Measurements from ENCODE around the gene RNF5.
"Not testable (repeated sequence)": the region's sequence is repeated elsewhere in the genome, so short reads cannot be mapped to it uniquely, and the experiment has no call there.

RNF5 gene

DNA sequence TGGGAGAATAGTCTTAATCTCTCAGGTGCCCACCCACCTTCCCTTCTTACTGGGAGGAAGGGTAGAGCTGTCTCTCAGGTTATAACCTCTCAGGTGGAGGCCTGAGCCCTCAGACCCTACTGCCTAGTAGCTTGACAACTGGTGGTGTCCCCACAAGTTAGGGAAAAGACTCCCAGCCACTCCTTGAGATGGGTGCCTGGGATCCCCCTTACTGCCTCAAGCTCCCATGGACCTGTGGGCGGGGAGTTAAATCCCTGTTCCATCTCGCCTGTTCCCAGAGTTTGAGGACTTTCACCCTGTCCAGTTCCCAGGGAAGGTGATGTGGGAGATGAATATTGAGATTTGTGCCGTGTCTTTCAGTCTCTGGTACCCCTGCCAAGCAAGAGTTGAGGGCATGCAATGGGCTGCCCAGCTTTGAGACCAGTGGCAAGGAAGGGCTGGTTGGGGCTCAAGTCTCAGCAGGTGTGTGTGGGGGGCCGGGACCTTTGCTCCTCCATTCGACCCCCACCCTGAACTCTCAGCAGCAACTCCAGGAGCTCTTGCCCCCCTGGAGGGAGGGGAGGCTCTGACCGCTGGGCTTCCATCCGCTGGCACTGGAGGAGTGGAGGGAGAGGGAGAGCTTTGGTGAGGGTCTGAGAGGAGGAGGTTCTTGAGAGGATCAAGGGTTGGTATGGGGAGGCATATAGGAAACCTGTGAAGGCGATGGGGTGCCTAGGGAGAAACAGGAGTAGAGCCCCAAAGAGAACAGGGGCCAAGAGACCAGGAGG, 12.9 kb downstream of the RNF5 start:
- DNase-seq, result no peak

DNA sequence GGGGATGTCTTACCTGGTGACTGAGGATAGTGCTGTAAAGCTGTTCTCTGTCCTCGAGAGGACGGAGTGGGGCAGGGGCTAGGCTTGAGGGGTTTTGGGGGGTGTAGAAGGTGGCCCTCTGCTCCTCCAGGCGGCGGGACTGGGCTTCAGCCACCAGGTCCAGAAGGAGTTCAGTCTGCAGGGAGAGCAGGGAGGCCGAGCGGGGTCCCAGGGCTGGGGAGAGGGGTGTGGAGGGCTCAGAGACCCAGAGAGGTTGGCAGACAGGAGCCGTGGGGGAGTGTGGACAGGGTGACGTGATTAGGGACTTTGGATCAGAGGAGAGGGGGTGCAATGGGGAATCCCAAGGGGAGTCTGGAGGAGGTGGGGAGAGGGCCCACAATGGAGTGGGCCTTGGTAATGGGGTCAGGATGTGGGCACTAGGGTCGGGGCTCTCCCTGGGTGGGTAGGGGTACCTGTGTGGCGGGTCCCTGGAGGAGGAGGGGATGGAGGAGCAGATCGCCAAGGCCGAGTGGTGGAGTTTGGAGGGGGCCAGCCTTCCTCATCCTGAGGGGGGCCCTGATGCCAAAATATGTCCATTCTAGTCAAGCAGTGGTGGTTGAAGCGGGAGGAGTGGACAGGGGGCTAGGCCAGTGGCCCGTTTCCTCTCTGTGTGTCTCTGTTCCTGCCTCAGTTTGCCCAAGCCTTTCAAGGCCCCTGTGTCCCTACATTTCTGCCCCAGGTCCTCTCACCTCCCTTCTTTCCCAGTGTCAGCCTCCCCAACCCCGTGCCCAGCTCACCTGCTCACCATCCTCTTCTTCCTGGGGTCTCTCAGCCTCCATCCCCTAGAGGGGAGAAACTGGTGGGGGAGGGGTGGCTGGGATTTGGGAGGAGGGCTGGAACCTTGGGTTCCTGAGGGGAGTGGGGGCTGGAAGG, 13.7 kb downstream of the RNF5 start:
- DNase-seq, result no peak

DNA sequence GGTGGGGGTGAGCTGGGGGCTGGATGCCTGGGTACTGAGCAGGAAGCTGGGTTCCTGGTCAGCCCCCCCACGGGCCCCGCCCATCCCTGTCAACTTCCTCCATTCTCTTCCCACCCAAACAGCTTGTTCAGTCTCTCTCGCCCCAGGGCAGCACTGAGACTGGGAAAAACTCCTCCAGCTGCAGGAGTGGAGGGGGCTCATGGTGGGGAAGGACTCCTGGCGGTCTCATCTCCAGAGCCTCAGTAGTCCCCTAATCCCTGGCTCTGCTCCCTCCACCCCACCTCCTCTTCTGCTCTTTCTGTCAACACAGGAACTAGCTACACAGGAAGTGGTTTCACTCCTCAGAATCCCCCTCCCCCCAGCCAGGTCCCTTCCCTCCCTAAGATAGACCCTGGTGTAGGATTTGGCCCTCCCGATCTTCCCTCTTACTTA, 14.4 kb downstream of the RNF5 start, which contains the start of gene GPSM3:
TSS of gene GPSM3 (minus strand) at position 36 of the 432 bp plus-strand sequence. CDS start 130 bp downstream, outside the sequence.
- DNase-seq, result no peak

DNA sequence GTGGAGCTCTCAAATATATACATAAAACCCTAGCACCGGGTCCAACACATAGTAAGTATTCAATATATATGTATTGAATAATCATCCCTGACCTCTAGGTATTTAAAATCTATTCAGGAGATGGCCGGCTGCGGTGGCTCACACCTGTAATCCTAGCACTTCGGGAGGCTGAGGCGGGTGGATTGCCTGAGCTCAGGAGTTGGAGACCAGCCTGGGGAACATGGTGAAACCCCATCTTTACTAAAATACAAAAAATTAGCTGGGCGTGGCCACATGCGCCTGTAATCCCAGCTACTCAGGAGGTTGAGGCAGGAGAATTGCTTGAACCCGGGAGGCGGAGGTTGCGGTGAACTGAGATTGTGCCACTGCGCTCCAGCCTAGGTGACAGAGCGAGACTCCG, 14.9 kb downstream of the RNF5 start:
- DNase-seq, result not testable (repeated sequence)

DNA sequence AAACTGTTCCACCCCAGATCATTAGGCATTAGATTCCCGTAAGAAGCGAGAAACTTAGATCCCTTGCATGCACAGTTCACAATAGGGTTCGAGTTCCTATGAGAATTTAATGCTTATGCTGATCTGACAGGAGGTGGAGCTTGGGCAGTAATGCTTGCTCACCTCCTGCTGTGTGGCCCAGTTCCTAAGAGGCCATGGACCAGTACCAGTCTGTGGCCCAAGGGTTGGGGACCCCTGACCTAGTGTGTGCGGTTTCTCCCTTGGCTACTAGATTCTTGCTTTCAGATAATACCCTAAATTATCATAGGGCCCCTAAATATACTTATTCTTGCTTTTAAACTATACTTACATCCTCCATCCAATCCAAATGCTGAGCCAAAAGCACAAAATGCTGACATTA, 16.2 kb downstream of the RNF5 start:
- no peak for DNase-seq

DNA sequence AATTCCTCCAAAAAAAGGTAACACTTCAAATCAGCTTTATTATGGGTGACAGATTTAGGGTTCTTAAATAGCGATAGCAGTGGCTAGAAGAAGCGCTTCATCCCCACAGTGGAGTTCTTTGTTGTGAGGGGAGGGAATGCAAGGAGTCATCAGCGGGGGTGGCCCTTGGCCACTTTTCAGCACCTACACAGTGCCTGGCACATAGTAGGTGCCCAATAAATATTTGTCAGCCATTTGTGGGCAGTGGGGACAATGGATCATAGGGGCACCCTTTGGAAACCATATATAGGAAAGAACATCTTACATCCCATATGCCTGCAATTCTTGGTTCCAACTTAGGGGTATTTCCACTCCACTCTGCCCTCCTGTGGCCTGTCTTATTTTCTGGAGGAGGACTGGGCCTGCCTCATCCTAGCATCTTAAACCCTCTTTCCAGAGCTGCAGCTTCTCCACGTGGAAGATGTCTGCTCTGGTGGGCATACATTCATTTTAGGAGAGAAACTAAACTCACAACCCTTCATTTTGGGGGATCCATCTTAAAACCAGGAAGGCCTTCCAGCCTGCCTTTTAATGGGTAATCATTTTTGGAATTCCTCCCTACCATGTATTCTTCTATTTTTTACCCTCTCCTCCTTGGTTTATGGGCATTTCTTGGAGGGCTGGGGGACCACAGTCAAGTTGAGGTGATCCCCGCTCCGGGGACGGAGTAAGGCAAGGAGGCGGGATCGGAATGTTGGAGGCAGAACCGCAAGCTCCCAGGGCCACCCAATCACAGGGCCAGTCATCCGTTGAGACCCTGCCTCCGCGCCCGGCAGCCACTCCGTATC, 16.8 kb downstream of the RNF5 start:
- no peak for DNase-seq

DNA sequence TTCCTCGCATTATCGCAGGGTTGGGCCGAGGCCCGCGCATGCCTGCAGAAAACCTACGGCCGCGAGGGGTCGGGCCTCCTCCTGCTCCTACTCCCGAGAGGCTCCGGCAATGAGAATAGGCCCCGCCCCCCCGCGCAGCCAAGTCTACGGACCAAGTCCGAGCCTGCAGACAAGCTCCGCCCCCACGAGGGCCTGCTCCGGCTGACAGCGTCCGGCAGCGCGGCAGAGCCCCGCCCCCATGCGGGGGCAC, 17.4 kb downstream of the RNF5 start:
- DNase-seq, result peak; percentile 100

DNA sequence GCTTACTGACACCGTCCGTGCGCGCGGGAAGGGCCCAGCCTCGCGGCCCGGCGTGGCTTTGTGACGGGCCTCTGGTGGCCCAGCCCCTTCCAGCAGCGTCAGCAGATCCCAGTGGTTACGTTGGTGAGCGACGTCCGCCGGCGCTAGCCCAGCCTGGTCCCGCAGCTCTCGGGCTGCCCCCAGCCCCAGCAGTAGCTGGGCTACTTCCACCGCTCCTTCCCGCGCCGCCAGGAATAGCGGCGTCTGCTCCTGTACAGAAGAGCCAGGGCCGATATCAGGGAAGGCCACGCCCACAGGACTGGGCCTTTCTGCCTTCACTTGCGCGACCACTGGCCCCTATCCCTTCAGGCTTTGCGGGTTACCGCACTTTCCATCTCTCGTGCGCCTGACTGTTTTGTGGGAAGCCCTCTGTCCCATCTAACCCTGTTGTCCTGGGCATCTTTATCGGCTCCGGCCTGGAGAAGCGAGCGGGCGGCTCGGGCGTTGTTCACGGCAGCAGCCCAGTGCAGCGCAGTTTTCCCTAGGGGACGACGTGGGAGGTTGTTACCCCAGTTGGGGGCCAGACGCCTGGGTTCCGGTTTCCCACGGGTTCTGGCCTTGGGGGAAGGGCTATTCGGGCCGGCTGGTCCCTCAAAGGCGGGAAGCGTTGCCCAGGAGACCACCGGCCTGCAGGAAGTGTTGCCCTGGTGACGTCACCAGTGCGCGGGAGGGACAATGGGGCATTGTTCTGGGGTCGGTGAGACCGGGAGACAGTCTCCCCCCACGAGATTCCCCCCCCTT, 17.9 kb downstream of the RNF5 start:
- peak; percentile 74 for DNase-seq

DNA sequence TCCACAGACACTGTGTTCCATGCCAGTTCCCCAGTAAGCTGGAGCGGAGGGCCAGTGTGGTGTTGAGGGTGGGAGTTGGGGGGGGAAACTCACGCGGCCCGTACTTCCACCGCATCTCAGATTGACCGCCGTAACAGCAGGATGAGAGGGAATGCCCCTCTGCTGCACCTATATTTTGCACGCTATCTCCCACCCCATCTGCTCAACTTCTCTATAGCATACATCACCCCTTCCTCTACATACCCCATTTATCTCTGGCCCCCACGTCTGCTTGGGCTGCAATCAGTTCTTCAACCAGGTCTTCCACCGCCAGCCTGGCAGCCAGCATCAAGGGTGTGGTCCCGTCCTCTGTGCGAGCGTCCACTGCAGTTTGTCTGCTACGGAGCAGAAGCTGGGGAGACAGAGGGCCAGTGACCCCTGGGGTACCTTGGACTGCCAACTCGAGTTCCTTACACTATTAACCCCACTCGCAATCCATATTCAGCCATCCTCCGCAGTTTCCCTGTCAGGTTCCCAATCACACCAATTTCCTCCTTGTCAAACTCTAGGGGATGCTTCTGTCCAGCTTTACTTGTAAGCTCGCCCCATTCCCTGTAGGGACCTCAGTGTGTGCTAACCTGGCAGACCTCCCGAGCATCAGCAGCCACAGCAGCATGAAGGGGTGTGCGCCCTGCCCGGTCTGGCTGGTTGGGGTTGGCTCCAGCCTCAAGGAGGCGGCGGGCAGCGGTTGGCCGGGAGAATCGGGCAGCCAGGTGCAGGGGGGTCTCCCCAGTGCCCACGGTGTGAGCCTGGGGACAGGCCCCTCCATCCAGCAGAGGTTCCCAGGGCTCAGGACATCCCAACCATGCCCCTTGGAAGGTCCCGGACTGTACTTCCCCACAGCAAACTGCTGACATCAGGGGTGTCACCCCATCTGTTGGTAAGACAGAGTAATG, 18.7 kb downstream of the RNF5 start:
- DNase-seq, result no peak

DNA sequence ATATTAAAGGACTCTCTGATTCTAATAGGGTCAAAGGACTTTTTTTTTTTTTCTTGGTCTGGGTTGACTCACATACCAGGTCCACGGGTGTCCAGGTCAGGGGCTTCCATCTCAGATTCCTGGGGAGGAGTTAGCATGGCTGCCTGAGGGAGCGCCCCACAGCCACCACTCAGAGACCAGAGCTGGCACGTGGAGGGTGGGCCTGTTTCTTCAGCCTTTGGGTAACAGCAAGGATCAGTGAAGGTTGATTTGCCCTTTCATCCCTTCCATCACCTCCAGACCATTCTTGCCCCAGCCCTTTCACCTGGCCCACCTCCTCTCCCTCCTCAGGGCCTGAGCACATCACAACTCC, 20.1 kb downstream of the RNF5 start:
- no peak for DNase-seq

DNA sequence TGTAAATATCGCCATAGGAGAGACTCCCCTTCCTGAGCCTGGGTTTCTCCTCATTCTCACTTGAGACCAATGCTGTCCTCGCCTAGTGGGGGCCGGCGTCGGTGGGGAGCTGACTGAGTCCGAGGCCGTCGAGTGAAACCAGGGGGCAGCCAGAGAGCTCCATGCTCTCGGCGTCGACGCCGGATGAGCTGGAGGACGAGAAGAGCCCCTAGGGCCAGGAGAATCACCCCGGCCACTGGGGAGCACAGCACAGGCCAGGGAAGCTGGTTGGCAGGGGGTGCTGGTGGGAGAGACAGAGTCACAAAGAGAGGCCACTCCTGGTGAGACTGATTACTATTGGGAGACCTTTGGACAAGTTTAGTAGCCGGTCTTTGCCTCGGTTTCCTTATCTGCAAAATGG, 20.7 kb downstream of the RNF5 start:
- no peak for DNase-seq

DNA sequence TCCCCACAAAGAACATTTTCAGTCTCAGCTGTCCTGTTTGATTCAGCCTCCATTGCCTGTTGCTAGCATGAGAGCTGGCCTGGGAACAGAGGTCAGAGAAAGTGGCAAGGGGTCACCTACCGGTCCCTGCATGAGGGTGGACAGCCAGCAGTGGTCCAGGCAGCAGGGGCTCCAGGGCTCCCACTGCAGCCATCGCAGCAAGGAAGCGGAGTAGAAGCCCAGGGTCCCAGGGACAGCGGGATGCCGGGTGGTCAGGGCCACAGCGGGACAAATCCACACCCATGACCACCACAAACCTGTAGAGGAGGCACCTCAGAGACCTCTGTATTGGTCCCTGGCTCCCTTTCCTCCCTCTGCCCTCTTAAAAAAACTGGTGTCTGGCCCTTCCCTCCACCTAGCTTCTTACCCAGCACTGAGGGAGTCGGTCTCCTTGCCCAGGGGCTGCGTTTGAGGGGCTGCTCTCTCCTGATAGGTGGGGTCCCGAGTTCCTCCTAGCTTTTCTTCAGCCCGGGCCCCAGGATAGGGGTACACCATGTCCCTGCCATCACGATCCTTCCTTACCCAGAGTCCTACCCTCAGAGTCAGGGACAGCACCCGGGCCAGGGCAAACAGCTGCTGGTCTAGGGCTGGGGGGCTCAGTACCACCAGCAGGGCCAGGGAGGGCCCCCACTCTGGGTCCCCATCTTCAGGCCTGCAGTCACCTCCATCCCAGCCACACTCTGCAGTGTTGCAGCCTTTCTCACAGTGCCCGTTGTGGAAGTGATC, 22.7 kb downstream of the RNF5 start:
- DNase-seq, result no peak

DNA sequence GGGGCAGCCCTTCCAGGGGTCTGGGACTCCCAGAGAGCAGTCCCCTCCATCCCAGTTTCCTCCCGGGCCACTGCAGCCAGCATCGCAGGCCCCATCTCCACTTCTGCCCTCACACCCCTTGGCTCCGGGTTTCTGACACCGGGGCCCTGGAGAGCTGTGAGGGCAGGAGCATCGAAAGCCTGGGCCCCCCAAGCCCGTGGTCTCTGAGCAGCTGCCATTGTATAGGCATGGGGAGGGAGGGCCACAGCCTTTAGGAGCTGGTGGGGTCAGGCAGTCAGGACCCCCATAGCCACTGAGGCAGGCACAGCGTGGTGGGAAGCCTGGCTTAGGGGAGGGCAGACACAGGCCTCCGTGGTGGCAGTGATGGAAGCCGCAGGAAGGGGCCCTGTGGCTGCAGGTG, 24.0 kb downstream of the RNF5 start:
- no peak for DNase-seq

DNA sequence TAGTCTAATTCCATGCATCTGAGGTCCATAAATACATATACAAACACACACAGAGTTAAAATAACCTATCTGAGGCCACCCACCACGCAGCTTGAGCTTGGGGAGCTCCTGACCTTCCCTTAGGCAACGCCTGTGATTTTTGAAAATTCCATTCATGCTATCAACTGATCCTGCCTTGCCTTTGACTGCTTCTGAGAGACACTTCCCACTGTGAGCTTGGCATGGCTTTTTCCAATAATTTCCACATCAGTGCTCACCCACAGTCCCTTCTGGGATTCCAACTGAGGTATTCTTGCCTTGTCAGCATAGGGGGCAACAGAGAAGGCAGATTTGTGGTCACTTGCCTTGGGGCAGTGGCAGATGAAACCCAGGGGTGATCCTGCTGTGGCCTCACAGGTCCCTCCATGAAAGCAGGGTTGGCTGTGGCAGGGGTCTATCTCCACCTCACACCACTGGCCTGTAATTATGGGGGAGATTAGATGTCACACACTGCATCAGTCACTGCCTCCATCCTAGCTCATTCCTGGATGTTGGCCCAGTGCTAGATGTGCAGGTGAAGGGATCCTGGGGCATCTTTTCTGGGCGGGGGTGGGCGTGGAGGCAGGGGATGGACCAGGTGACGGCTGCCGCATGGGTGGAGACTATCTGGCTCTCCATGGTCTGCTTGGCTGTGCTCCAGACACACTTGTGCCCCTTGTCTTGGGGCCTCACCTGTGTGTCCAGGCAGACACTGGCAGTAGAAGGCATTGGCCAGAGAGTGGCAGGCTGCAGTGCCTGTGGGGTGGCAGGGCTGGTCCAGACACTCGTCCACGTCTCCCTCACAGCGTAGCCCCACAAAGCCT, 25.4 kb downstream of the RNF5 start:
- DNase-seq, result no peak

DNA sequence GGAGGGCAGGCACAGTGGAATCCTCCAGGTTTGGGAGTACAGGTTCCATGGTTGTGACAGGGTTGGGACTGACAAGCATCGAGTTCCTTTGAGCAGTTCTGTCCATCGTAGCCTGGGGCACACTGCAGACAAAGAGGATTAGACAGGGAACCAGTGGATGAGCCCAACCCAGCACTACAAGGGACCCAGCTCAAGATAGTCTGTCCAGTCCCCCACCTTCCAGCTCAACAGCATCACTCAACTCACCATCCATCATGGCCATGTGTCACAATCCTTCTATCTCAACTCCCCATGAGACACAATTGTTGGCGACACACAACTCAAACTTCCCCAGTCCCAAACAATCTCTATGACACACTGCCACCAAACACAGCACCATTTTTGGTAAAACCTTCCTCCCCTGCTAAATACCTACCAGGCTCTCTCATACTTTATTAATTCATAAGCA, 26.1 kb downstream of the RNF5 start:
- no peak for DNase-seq

DNA sequence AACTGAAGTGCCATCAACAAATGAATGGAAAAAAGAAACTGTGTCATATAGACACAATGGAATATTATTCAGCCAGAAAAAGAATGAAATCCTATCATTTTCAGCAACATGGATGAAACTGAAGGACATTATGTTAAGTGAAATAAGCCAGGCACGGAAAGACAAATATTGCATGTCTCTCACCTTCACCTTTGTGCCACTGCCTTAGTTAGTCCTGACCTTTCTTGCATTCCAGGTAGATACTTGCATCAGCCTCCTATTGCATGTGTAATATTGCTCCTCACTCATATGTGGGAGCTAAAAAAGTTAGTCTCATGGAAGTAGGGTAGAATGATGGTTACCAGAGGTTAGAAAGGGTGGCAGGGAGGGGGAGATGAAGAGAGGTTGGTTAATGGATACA, 30.8 kb downstream of the RNF5 start:
- DNase-seq, result no peak

DNA sequence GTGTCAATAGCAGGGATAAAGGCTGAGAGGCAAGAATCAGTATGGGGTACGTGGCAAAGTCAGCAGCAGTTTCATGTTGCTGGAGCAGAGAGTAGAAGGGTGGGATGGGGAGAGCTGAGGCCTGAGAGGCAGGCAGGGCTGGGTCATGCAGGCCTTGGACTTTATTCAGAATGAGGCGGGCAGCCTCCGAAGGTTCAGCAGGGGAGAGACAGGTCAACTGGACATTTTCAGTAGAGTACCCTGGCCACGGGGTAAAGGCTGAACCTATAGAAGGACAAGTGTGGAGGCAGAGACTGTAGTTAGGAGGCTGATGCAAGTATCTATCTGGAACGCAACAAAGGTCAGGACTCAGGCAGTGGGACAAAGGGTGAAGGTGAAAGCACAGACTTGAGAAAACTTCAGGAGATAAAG, 32.0 kb downstream of the RNF5 start:
- no peak for DNase-seq

DNA sequence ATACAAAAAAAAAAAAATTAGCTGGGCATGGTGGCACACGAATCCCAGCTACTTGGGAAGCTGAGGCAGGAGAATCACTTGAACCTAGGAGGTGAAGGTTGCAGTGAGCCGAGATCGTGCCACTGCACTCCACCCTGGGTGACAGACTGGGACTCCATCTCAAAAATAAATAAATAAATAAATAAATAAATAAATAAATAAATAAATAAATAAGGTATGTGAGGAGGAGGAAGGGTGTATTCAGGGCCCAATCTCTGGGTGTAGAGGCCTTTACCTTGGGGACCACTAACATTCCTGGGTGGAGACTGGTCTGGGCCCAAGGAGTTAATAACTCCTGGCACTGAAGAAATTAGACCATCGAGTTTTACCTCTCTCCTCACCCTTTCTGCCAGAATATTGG, 33.2 kb downstream of the RNF5 start:
- DNase-seq, result not testable (repeated sequence)

DNA sequence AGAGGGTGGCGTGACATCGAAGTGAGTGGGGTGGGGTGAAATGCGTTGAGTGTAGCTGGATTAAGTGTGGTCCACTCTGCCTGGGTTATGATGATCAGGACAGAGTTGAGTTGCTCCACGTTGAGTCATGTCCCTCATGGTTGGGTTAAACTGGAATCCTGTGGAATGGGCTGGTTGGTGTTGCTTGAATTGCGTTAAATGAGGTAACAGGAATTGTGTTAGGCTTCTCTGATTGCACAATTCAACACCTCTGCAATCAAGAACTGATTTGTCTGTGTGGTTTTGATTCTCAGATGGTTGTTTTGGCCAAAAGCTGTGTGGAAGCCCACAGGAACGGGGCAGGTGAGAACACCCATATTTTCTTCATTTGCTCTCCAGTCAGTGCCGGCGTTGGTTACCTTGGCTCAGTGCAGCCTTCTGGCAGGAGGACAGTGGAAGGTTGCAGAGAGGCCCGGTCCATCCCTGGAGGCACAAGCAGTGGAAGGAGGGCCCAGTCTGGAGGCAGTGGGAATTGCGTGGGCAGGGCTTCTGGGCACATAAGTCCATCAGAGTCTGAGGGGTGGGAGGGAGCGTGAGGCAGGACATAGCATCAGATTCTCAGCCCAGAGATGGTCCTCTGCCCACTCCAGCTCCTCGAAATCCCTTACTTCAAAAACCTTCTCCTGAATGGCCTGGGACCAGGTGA, 34.0 kb downstream of the RNF5 start:
- no peak for DNase-seq

Data from NCI-H1048 (cell line).